ENCODE results near the gene SUPT20HL2.

- TF ChIP-seq EZH2 (IDR thresholded peaks at IDR 0.05; ENCODE audit: borderline replicate concordance, insufficient read depth, low read depth, low read length, poor library complexity, severe bottlenecking): no peak
- no peak for TF ChIP-seq CTCF (IDR thresholded peaks at IDR 0.05)
These were observed 45.1 kb downstream of the SUPT20HL2 start for GRCh38 chrX:24268786-24269185.
